Skeletal muscle satellite cell (primary cell): Measurements from ENCODE around the gene TUBG2. TPM values are rescaled to one million over a fixed set of nuclear protein-coding genes. Genes with fewer than 3 reads are reported as not detected.

ENCODE experiments used
- H3K27me3 ChIP-seq: 2 replicates; pipeline ENCODE4 v1.7.0; 2013; ENCODE audit warnings: low read length; ENCODE audit not compliant: control insufficient read depth, insufficient read depth
- H3K36me3 ChIP-seq: 2 replicates; pipeline ENCODE4 v1.7.0; 2013; ENCODE audit warnings: mild to moderate bottlenecking, control low read depth, low read length; ENCODE audit not compliant: insufficient read depth
- H3K4me1 ChIP-seq: 2 replicates; pipeline ENCODE4 v1.7.0; 2013; ENCODE audit warnings: low read length; ENCODE audit not compliant: control insufficient read depth, insufficient read depth
- H3K4me2 ChIP-seq: 2 replicates; pipeline ENCODE4 v1.7.0; 2013; ENCODE audit warnings: mild to moderate bottlenecking, low read length
- H3K4me3 ChIP-seq: 2 replicates; pipeline ENCODE4 v1.7.0; 2013; ENCODE audit warnings: low read length
- H3K9ac ChIP-seq: 2 replicates; pipeline ENCODE4 v1.7.0; 2013; ENCODE audit warnings: mild to moderate bottlenecking, low read depth, low read length, moderate library complexity
- H3K9me3 ChIP-seq: replicated peaks from 2 replicates; pipeline ENCODE4 v1.7.0; 2013; ENCODE audit warnings: mild to moderate bottlenecking, control low read depth, low read length
- small RNA-seq: library from RNA; depleted of rRNA; stranded (forward); fragments of <200 nt; gene quantifications from one replicate; pipeline ENCODE3, GENCODE V24; 2012

The TUBG2 gene

GRCh38 chr17:42706732-42707131, 47.6 kb downstream of the TUBG2 start:
- peaks cover 79% of the 10 kb centered on the region for H3K36me3 ChIP-seq
- no peaks in the 10 kb centered on the region for H3K27me3 ChIP-seq
- no peak overlapping the region for H3K9ac ChIP-seq
- no peak overlapping the region for H3K4me2 ChIP-seq
- H3K4me3 ChIP-seq: no peak overlapping the region
- H3K4me1 ChIP-seq: no peaks in the 10 kb centered on the region
- H3K9me3 ChIP-seq: no peaks in the 10 kb centered on the region

- no peak overlapping the region for H3K4me2 ChIP-seq
- H3K9me3 ChIP-seq: no peaks in the 10 kb centered on the region
- peaks cover 71% of the 10 kb centered on the region for H3K36me3 ChIP-seq
- H3K9ac ChIP-seq: no peak overlapping the region
- no peak overlapping the region for H3K4me3 ChIP-seq
- no peaks in the 10 kb centered on the region for H3K27me3 ChIP-seq
- H3K4me1 ChIP-seq: no peaks in the 10 kb centered on the region
Measured at GRCh38 chr17:42708588-42708987, 49.5 kb downstream of the TUBG2 start.

GRCh38 chr17:42709561-42709960, 50.5 kb downstream of the TUBG2 start:
- Histone ChIP-seq H3K9ac (no peak overlapping the region), H3K36me3 (peaks cover 77% of the 10 kb centered on the region), H3K27me3 (no peaks in the 10 kb centered on the region), H3K4me2 (no peak overlapping the region), H3K4me1 (no peaks in the 10 kb centered on the region), H3K9me3 (no peaks in the 10 kb centered on the region), H3K4me3 (no peak overlapping the region)

Small RNA genes lying within 50 kb of the gene (small RNA-seq; reads per million reads assigned to genes)
- not detected for gene MIR6780A
